ENCODE measurements around the gene PLCD1. TPM values are rescaled to one million over a fixed set of nuclear protein-coding genes. Genes with fewer than 3 reads are reported as not detected.
"Not testable (repeated sequence)": the region's sequence is repeated elsewhere in the genome, so short reads cannot be mapped to it uniquely, and the experiment has no call there.

Gene PLCD1
- total RNA-seq, 1 donor from 2014 or later, result 20.7 TPM

DNA sequence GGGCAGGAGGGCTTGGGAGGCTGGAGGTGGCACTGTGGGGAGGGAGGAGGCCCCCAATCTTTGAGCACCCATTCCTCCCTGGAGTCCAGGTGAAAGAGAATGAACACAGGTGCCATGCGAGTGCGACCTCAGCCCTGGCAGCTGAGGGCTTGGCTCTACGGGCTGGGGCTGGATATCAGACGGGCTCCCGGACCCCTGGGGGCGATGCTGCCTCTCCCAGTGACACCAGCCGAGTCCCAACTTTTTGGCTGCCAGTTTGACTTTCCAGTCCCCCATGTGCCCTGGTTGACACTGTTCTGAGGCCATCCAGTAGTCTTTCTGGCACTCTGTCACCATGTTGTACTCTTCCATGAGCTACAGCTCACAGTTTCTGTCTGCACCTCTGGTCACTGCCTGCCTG lies 37.6 kb downstream of the PLCD1 start:
- no peak for TF ChIP-seq CTCF (IDR thresholded peaks at IDR 0.05; ENCODE audit: unreplicated experiment)
- Mint-ChIP-seq H3K4me3 (no peak overlapping the region), H3K36me3 (no peaks in the 10 kb centered on the region), H3K4me1 (peaks cover 26% of the 10 kb centered on the region), H3K9me3 (no peaks in the 10 kb centered on the region), H3K27me3 (ENCODE audit: low read depth) (peaks cover 4% of the 10 kb centered on the region), H3K27ac (no peak overlapping the region)
- DNase-seq (ENCODE audit: low spot score in 2 of 2, unreplicated experiment in 2 of 2), result no peak

DNA sequence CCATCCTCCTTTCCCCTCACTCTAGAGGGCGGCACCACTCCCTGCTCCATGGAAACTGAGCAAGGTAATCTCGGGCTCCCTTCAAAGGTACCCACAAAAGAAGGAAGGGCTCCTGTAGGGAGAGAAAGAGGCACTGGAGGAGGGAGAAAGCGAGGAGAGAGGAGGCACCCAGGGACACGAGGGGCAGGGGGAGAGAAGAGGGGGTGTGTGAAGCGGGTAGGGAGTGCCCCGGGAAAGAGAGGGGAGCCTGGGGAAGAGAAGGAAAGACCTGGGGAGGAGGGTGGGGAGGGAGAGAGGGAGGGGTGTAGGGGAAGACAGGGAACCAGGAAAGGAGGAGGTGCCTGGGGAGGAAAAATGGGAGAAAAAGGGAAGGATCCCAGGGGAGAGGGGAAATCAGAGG lies 38.3 kb downstream of the PLCD1 start:
- H3K27me3 Mint-ChIP-seq (ENCODE audit: low read depth), result peaks cover 4% of the 10 kb centered on the region
- H3K36me3 Mint-ChIP-seq, result no peaks in the 10 kb centered on the region
- H3K27ac Mint-ChIP-seq, result no peak overlapping the region
- DNase-seq (ENCODE audit: low spot score in 2 of 2, unreplicated experiment in 2 of 2), result no peak
- TF ChIP-seq CTCF (IDR thresholded peaks at IDR 0.05; ENCODE audit: unreplicated experiment), result no peak
- H3K9me3 Mint-ChIP-seq, result no peaks in the 10 kb centered on the region
- H3K4me3 Mint-ChIP-seq, result no peak overlapping the region
- peaks cover 27% of the 10 kb centered on the region for H3K4me1 Mint-ChIP-seq

DNA sequence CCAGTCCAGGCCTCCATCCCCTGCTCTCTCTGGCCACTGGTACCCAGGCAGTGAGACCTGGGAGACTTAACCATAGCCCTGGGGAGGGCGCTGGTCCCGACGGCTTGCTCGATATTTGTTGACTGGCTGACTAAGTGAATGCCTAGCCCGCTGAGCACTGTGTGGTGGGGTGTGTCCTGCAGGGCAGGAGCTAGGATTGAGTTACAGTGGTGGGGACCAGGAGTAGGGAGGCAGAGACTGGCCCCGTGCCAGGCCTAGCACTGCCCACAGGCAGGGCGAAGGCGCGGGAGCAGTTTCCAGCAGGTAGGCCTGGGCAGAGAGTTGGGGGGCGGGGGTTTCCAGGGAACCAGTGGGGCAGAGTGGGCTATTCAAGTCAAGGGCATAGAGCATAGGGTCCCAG lies 38.9 kb downstream of the PLCD1 start, which contains the start of gene VILL:
Gene VILL, plus strand, starts transcription at position 260 of the 400 bp plus-strand sequence. CDS start 2,887 bp downstream, outside the sequence.
- no peak for TF ChIP-seq CTCF (IDR thresholded peaks at IDR 0.05; ENCODE audit: unreplicated experiment)
- Mint-ChIP-seq H3K4me3 (no peak within 1 kb of the TSS), H3K4me1 (peaks cover 27% of the 10 kb centered on the region), H3K27me3 (ENCODE audit: low read depth) (peaks cover 4% of the 10 kb centered on the region), H3K27ac (no peak within 1 kb of the TSS), H3K36me3 (no peaks in the 10 kb centered on the region), H3K9me3 (no peaks in the 10 kb centered on the region)
- no peak for DNase-seq (ENCODE audit: low spot score in 2 of 2, unreplicated experiment in 2 of 2)

DNA sequence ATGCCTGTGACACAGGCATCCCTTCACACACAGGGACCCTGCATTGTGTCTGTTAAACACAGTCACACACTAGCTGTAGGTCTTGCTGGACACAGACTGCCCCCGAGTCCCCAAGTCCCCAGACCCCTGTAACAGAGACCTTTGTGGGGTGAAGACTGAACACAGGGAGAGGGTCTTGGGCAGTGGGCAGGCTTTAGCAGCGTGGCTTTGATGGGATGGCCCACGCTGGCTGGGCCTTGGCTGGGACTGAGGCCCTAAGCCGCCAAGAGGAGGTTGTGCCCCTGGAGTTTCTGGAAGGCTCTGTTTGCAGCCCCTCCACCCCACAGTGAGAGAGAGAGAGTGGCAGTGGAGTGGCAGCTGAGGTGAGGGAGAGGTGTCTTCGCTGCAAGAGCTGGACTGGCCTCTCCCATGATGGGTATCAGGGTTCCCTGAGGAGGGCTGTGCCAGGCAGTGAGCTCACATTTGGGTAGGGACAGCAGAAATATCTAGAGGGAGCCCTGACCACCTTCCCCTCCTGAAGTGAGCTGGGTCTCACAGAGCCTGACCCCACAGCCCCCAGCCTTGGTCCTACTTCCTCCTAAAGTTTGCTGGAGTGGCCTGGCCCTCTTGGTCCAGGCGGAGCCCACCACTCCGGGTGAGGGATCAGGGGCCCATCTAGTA lies 39.5 kb downstream of the PLCD1 start:
- Mint-ChIP-seq H3K27ac (no peak overlapping the region), H3K4me3 (no peak overlapping the region)

DNA sequence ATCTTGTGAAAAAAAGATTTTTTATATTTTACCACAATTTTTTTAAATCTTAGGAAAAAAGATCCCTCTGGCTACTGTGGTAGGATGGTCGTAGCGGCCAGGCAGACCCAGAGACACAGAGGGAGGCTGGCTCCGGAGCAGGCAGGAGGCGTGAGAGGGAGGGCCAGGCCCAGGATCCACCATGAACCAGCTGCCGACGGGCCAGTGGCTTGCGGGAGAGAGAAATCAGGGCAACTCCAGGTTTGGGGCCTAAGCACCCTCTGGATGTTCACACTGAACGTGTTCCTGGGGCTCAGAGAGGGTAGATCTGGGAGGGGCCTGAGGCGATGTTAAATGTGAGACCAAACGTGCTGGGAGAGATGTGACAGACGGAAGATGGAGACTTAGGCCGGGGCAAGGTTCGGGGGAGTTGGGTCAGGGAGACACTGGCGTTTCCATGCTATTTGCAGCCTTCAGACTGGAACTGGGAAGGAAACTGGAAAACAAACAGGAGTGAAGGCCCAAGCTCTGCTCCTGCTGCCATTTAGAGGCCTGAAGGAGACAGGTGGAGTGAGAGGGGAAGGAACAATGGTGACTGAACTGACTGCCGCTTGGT lies 40.4 kb downstream of the PLCD1 start:
- no peak for TF ChIP-seq CTCF (IDR thresholded peaks at IDR 0.05; ENCODE audit: unreplicated experiment)
- no peaks in the 10 kb centered on the region for H3K9me3 Mint-ChIP-seq
- H3K36me3 Mint-ChIP-seq, result peaks cover 4% of the 10 kb centered on the region
- no peak overlapping the region for H3K4me3 Mint-ChIP-seq
- H3K27ac Mint-ChIP-seq, result no peak overlapping the region
- peaks cover 4% of the 10 kb centered on the region for H3K27me3 Mint-ChIP-seq (ENCODE audit: low read depth)
- DNase-seq (ENCODE audit: low spot score in 2 of 2, unreplicated experiment in 2 of 2), result no peak
- peaks cover 14% of the 10 kb centered on the region for H3K4me1 Mint-ChIP-seq

More for the DNA sequence above, 39.5 kb downstream of the PLCD1 start:
- peaks cover 4% of the 10 kb centered on the region for H3K27me3 Mint-ChIP-seq (ENCODE audit: low read depth)
- no peak for TF ChIP-seq CTCF (IDR thresholded peaks at IDR 0.05; ENCODE audit: unreplicated experiment)
- no peaks in the 10 kb centered on the region for H3K36me3 Mint-ChIP-seq
- H3K9me3 Mint-ChIP-seq, result no peaks in the 10 kb centered on the region
- H3K4me1 Mint-ChIP-seq, result peaks cover 23% of the 10 kb centered on the region
- no peak for DNase-seq (ENCODE audit: low spot score in 2 of 2, unreplicated experiment in 2 of 2)

DNA sequence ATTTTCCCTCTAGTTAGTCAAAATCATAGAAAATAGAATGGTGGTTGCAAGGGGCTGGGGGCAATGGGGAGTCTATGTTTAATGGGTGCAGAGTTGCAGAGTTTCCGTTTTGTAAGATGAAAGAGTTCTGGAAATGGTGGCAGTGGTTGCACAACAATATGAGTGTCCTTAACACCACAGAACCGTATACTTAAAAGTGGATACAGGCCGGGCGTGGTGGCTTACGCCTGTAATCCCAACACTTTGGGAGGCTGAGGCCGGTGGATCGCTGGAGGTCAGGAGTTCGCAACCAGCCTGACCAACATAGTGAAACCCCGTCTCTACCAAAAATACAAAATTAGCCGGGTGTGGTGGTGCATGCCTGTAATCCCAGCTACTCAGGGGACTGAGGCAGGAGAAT lies 41.1 kb downstream of the PLCD1 start:
- not testable (repeated sequence) for H3K36me3 Mint-ChIP-seq; H3K4me1 Mint-ChIP-seq; H3K27ac Mint-ChIP-seq; H3K4me3 Mint-ChIP-seq; H3K9me3 Mint-ChIP-seq; H3K27me3 Mint-ChIP-seq (ENCODE audit: low read depth); DNase-seq (ENCODE audit: low spot score in 2 of 2, unreplicated experiment in 2 of 2)
